ENCODE results near the gene THAP4.

The THAP4 gene

DNA sequence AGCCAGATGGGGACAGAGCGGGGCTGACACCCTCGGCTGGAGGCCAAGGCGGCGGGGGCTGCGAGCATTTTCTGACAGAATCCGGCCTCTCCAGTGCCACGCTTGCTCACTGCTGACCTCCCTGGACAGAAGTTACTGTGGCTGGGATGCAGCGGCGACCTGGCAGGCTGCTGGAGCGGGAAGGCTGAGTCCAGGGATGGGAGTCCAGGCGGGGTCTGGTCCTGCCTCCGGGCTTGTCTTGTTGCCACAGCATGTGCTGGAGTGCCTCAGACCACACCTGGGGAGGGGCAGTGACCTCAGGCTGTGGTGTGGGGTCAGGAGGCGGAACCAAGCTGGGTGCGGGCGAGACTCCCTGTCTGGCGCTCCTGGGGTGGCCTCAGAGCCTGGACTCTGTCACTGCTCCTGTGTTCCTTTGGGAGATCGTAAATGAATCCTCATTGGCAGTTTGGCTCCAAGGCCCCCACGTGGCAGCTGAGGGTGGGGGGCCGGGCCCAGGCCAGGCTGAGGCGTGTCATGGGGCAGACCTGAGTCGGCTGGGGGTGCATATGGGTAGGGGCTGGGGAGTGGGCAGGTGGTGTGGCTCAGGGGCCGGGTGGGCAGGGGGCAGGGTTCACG is 72.9 kb downstream of the THAP4 start:
- TF ChIP-seq, protein P1, sequence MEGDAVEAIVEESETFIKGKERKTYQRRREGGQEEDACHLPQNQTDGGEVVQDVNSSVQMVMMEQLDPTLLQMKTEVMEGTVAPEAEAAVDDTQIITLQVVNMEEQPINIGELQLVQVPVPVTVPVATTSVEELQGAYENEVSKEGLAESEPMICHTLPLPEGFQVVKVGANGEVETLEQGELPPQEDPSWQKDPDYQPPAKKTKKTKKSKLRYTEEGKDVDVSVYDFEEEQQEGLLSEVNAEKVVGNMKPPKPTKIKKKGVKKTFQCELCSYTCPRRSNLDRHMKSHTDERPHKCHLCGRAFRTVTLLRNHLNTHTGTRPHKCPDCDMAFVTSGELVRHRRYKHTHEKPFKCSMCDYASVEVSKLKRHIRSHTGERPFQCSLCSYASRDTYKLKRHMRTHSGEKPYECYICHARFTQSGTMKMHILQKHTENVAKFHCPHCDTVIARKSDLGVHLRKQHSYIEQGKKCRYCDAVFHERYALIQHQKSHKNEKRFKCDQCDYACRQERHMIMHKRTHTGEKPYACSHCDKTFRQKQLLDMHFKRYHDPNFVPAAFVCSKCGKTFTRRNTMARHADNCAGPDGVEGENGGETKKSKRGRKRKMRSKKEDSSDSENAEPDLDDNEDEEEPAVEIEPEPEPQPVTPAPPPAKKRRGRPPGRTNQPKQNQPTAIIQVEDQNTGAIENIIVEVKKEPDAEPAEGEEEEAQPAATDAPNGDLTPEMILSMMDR (IDR thresholded peaks at IDR 0.05; ENCODE audit: low read depth, low read length) = no peak
- H3K4me3 ChIP-seq (replicated peaks in 1 of 2; ENCODE audit: low read depth in 2 of 2, low read length in 2 of 2) = no peak overlapping the region
- DNase-seq (ENCODE audit: low read depth in 2 of 2) = no peak

DNA sequence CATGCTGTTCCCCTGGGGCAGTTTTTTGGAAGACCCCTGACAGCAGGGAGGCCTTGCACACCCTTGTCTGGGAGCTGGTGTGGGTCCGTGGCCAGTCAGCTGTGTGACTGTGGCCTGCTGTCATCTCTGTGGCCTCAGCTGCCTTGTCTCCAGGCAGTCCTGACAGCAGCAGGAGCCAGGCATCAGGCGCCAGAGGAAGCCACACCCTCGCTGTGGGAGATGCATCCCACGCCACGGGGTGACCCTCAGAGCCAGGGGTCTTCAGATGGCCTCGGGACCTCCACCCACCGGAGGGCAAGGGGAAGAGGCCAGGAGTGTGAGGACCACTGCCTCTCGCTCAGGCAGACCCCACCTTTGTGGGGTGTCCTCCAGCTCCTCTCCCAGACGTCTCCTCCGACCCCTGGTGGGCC is 73.4 kb downstream of the THAP4 start:
- no peak overlapping the region for H3K4me3 ChIP-seq (replicated peaks in 1 of 2; ENCODE audit: low read depth in 2 of 2, low read length in 2 of 2)
- no peak for DNase-seq (ENCODE audit: low read depth in 2 of 2)
- TF ChIP-seq, protein P1 (IDR thresholded peaks at IDR 0.05; ENCODE audit: low read depth, low read length) = no peak

DNA sequence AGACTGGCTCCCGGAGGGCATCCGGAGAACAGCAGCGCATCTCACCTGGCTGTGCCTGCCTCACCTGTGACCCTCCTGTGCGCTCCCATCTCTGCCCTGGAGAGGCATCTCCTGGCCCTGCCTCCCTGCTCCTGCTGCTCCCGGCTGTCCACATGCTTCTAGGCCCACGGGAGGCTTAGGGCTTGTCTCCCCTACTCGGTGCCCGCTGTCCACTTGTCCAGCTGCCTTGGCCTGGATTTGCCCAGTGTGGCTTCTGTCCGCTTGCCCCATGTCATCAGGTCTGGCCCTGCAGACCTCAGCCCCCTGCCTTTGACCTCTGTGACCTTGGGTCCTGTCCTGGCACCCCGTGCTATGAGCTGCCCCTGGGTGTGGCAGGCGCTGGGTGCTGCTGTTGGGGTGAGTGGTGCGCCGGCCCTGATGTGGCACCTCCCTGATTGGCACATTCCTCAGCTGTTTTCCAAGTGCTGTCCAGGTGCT is 73.9 kb downstream of the THAP4 start:
- TF ChIP-seq, protein P1 (IDR thresholded peaks at IDR 0.05; ENCODE audit: low read depth, low read length) = no peak
- DNase-seq (ENCODE audit: low read depth in 2 of 2) = no peak
- H3K4me3 ChIP-seq (replicated peaks in 1 of 2; ENCODE audit: low read depth in 2 of 2, low read length in 2 of 2) = no peak overlapping the region

DNA sequence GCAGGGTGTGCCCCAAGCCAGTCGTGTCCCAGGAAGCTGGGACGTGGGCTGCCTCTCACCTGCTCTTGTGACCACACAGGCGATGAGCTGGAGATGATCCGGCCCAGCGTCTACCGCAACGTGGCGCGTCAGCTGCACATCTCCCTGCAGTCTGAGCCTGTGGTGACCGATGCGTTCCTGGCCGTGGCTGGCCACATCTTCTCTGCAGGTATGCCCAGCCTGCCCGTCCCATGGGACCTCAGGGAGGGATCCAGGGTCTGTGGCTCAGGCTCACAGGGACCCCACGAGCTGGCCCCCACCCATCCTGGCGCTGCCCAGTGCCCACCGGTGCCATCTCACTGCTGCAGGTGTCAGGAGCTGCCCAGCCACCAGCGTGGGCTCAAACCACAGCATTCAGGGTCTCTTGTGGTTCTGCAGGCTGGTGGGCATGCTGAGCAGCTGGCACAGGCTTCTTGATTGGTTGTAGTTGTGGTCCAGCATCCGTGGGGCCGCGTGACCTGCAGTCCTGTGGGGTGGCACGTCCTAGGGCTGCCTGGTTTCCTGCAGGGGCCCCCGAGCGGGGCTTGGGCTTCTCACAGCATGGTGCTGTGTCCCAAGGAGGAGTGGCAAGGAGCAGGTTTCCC is 74.6 kb downstream of the THAP4 start:
- no peak for DNase-seq (ENCODE audit: low read depth in 2 of 2)
- H3K4me3 ChIP-seq (replicated peaks in 1 of 2; ENCODE audit: low read depth in 2 of 2, low read length in 2 of 2) = no peak overlapping the region
- TF ChIP-seq, protein P1 (IDR thresholded peaks at IDR 0.05; ENCODE audit: low read depth, low read length) = no peak

DNA sequence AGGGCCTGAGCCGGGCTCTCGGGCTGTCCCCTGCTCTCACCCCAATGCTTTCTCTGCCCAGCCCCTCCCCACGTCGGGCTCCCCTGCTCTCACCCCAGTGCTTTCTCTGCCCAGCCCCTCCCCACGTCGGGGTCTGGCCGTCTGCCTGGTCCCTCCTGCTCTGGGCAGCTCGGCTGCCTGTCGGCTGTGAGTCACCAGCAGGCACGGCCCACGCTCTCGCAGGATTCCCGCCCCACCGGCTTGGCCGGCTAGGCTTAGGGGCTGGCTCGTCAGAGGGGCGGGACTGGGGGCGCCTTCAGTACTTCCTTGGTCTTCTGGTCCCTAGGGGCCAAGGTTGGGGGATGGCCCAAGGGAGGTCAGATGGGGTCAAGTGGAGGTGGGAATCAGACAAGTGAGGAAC is 75.1 kb downstream of the THAP4 start:
- no peak overlapping the region for H3K4me3 ChIP-seq (replicated peaks in 1 of 2; ENCODE audit: low read depth in 2 of 2, low read length in 2 of 2)
- TF ChIP-seq, protein P1 (IDR thresholded peaks at IDR 0.05; ENCODE audit: low read depth, low read length) = no peak
- DNase-seq (ENCODE audit: low read depth in 2 of 2) = peak; percentile 55 to 84

DNA sequence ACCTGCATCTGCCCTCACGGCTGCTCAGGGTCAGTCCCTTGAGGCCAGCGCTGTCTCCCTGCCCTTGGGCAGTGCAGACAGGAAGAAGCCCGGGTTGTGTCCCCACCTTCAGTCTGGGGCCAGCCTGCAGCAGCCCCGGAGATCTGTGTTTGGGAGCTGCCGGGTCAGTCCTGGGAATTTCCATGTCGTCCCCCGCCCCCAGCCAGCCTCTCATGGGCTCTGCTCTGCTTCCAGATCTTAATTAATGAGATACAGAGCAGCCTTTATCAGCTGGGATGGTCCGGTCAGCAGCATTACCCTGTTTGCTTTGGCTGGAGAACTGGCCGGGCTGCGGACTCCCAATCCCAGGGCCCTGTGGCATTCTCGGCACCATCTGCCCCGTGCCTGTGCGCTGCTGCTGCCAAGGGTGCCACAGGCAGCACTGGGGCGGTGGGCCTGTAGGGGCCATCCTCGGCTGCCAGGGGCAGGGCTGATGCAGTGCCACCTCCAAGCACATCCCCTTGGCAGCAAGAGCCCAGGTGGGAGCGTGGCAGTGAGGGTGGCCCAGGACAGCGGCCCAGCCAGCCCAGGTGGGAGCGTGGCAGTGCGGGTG is 76.0 kb downstream of the THAP4 start:
- peak overlapping the region in 1 of 2 donors; percentile 64 for H3K4me3 ChIP-seq (replicated peaks in 1 of 2; ENCODE audit: low read depth in 2 of 2, low read length in 2 of 2)
- TF ChIP-seq, protein P1 (IDR thresholded peaks at IDR 0.05; ENCODE audit: low read depth, low read length) = no peak
- peak in 1 of 2 donors; percentile 53 for DNase-seq (ENCODE audit: low read depth in 2 of 2)
